Keratinocyte (primary cell): ENCODE data around the gene FXN. TPM values are rescaled to one million over a fixed set of nuclear protein-coding genes. Genes with fewer than 3 reads are reported as not detected.

Source experiments
- DNase-seq: peaks from one replicate; pipeline ENCODE4 v3.0.0-alpha.2; 2011; ENCODE audit warnings: low read depth, missing footprints, low spot score
- FAIRE-seq: peaks from 2 replicates; lab custom pipeline; 2011; peaks lifted over from hg19 to GRCh38; lab: Jason Lieb, UNC
- H2AFZ ChIP-seq: 2 replicates; pipeline ENCODE4 v1.6.0; 2012; ENCODE audit warnings: low read length, control low read depth, inconsistent platforms; ENCODE audit not compliant: control insufficient read depth
- H3K27ac ChIP-seq: 2 replicates; pipeline ENCODE4 v1.5.1; 2011; ENCODE audit warnings: low read length; ENCODE audit not compliant: control insufficient read depth, insufficient read depth
- H3K27me3 ChIP-seq: 3 replicates; pipeline ENCODE4 v1.6.0; 2011; ENCODE audit warnings: low read length; ENCODE audit not compliant: control insufficient read depth, insufficient read depth; ENCODE audit errors: extremely low read depth
- H3K36me3 ChIP-seq, 2 experiments: 2 replicates in 1 of 2; 3 replicates in 1 of 2; pipeline ENCODE4 v1.5.1; 2011; ENCODE audit warnings: low read length in 2 of 2, mild to moderate bottlenecking in 1 of 2; ENCODE audit not compliant: control insufficient read depth in 2 of 2, insufficient read depth in 2 of 2; ENCODE audit errors: extremely low read depth in 1 of 2
- H3K4me1 ChIP-seq: 3 replicates; pipeline ENCODE4 v1.5.1; 2011; ENCODE audit warnings: low read length; ENCODE audit not compliant: control insufficient read depth, insufficient read depth; ENCODE audit errors: extremely low read depth
- H3K4me2 ChIP-seq: 3 replicates; pipeline ENCODE4 v1.6.0; 2011; ENCODE audit warnings: low read depth, low read length; ENCODE audit not compliant: control insufficient read depth, insufficient read depth; ENCODE audit errors: extremely low read depth
- H3K4me3 ChIP-seq, 3 experiments: fragments of 200-600 bp in 1 of 3; sonication (generic) in 1 of 3; 2 replicates in 2 of 3; 3 replicates in 1 of 3; pipeline ENCODE4 v1.5.1; 2011 to 2016; ENCODE audit warnings: low read length in 3 of 3, mild to moderate bottlenecking in 3 of 3, control low read depth in 2 of 3, inconsistent platforms in 1 of 3, low read depth in 1 of 3, mixed read lengths in 1 of 3, mixed run types in 1 of 3, moderate library complexity in 1 of 3; ENCODE audit not compliant: control insufficient read depth in 2 of 3, insufficient read depth in 2 of 3; ENCODE audit errors: extremely low read depth in 1 of 3
- H3K79me2 ChIP-seq: 2 replicates; pipeline ENCODE4 v1.6.0; 2012; ENCODE audit warnings: low read length; ENCODE audit not compliant: control insufficient read depth, insufficient read depth
- H3K9ac ChIP-seq: 3 replicates; pipeline ENCODE4 v1.6.0; 2011; ENCODE audit warnings: low read length; ENCODE audit not compliant: control insufficient read depth, insufficient read depth; ENCODE audit errors: extremely low read depth
- H3K9me1 ChIP-seq: 3 replicates; pipeline ENCODE4 v1.6.0; 2011; ENCODE audit warnings: low read length; ENCODE audit not compliant: control insufficient read depth, insufficient read depth; ENCODE audit errors: extremely low read depth
- H3K9me3 ChIP-seq: 2 replicates; pipeline ENCODE4 v1.5.1; 2012; ENCODE audit warnings: low read depth, low read length; ENCODE audit not compliant: control insufficient read depth
- H4K20me1 ChIP-seq: 3 replicates; pipeline ENCODE4 v1.6.0; 2011; ENCODE audit warnings: low read length; ENCODE audit not compliant: control insufficient read depth, insufficient read depth; ENCODE audit errors: extremely low read depth
- CTCF ChIP-seq, 3 experiments: IDR thresholded peaks in 1 of 3; conservative IDR thresholded peaks in 1 of 3; optimal IDR thresholded peaks in 1 of 3; 2 replicates in 2 of 3; 3 replicates in 1 of 3; pipeline versions ENCODE3 to v1.5.1; 2011; ENCODE audit warnings: low read length in 3 of 3, mild to moderate bottlenecking in 3 of 3, moderate library complexity in 2 of 3, control low read depth in 1 of 3, inconsistent platforms in 1 of 3; ENCODE audit not compliant: insufficient read depth in 2 of 3; ENCODE audit errors: extremely low read depth in 1 of 3
- EZH2 ChIP-seq: IDR thresholded peaks from one replicate; pipeline ENCODE4 v1.6.1; 2012; ENCODE audit warnings: inconsistent platforms, mild to moderate bottlenecking, low read length, moderate library complexity
- dilution Hi-C: fragments of 300-500 bp; cut with MboI; formaldehyde crosslinking; loops from one replicate; pipeline ENCODE4 v1.7.0; 2020; ENCODE audit warnings: low sequenced_read_pairs; ENCODE audit not compliant: extremely low pct_ligation_motif_present
- polyA plus RNA-seq, 5 experiments: library from polyadenylated mRNA; depleted of rRNA in 3 of 5; stranded (reverse) in 3 of 5; stranded (forward) in 1 of 5; unstranded in 1 of 5; fragments of >200 nt; gene quantifications; 1 replicate in 1 of 5; 2 replicates in 3 of 5; 3 replicates in 1 of 5; pipeline versions ENCODE4 v1.2.1 to v1.2.3, GENCODE V29; 2011 to 2012; ENCODE audit warnings: missing spikeins in 2 of 5, low read depth in 1 of 5, low replicate concordance in 1 of 5

The FXN gene
- polyA plus RNA-seq, 1 donor (not counting 4 experiments of a cell fraction or from before 2014, with no cell fraction given) = 24.3 TPM

GRCh38 chr9:68999393-69000105, 36.0 kb upstream of the FXN start:
- Histone ChIP-seq H3K79me2 (no peaks in the 10 kb centered on the region), H2AFZ (no peak overlapping the region), H3K27me3 (no peaks in the 10 kb centered on the region), H3K4me3 (no peak overlapping the region), H4K20me1 (no peaks in the 10 kb centered on the region), H3K9me3 (no peaks in the 10 kb centered on the region), H3K9ac (no peak overlapping the region), H3K9me1 (no peaks in the 10 kb centered on the region), H3K4me2 (no peak overlapping the region), H3K36me3 (no peaks in the 10 kb centered on the region), H3K27ac (no peak overlapping the region), H3K4me1 (no peaks in the 10 kb centered on the region)
- TF ChIP-seq CTCF (optimal IDR thresholded peaks at IDR 0.05 in 1 of 3, IDR thresholded peaks at IDR 0.05 in 1 of 3, conservative IDR thresholded peaks at IDR 0.05 in 1 of 3; ENCODE audit: extremely low read depth in 1 of 3, insufficient read depth in 2 of 3, low read length in 3 of 3) (peak; percentile 90 to 93 (median 91)), EZH2 (no peak)
- DNase-seq = peak; percentile 21
- dilution Hi-C loops = loop anchor here (10.0 to 25.0 kb wide), 2 partner anchors 285 to 387 kb away; no protein-coding TSS in a partner anchor
- FAIRE-seq = peak; percentile 32

DNA sequence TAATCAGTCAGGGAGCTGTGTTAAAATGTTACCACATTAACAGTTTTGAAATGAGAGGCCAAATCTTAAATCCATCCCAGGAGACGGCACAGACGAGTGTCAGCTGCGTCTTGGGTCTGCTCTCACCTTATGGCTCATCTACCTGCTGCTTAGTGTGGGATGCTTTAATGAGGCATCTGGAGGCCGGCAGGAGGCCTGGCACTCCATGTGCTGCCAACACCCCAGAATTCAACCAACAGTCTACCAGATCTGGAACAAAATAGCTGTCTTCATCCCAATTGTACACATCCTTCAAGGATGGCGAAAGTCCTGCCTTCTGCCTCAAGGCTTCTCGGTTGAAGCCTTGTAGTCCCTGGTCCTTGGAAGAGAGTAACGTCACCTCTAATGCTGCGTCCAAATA, 33.6 kb upstream of the FXN start:
- DNase-seq = no peak
- no peak overlapping the region for H3K9ac ChIP-seq
- no peak for FAIRE-seq
- TF ChIP-seq CTCF (optimal IDR thresholded peaks at IDR 0.05 in 1 of 3, IDR thresholded peaks at IDR 0.05 in 1 of 3, conservative IDR thresholded peaks at IDR 0.05 in 1 of 3; ENCODE audit: extremely low read depth in 1 of 3, insufficient read depth in 2 of 3, low read length in 3 of 3) (no peak), EZH2 (no peak)
- no peak overlapping the region for H3K4me2 ChIP-seq
- no peaks in the 10 kb centered on the region for H3K27me3 ChIP-seq
- H3K9me3 ChIP-seq = no peaks in the 10 kb centered on the region
- no peak overlapping the region for H3K27ac ChIP-seq
- H2AFZ ChIP-seq = no peak overlapping the region
- no peak overlapping the region for H3K4me3 ChIP-seq
- no peaks in the 10 kb centered on the region for H3K36me3 ChIP-seq
- dilution Hi-C loops = no loop called here
- no peaks in the 10 kb centered on the region for H4K20me1 ChIP-seq
- H3K4me1 ChIP-seq = no peaks in the 10 kb centered on the region
- no peaks in the 10 kb centered on the region for H3K9me1 ChIP-seq
- no peaks in the 10 kb centered on the region for H3K79me2 ChIP-seq
